CD8-positive, alpha-beta memory T cell (primary cell): Measurements from ENCODE around the gene ADK. TPM values are rescaled to one million over a fixed set of nuclear protein-coding genes. Genes with fewer than 3 reads are reported as not detected.
A peak's percentile ranks its signal among the peaks of the same experiment; 100 is the strongest.

ENCODE experiments used
- CTCF ChIA-PET: fragments of 350-600 bp; sonication (Branson Sonifier 250); formaldehyde crosslinking; loops from one replicate; lab custom pipeline; 2021; ENCODE audit warnings: antibody characterized with exemption; lab: Charles Lee
- POLR2A ChIA-PET: fragments of 350-600 bp; sonication (Branson Sonifier 250); formaldehyde crosslinking; loops from one replicate; lab custom pipeline; 2021; ENCODE audit warnings: antibody characterized with exemption; lab: Charles Lee
- DNase-seq, 5 donors: peaks; one replicate each; pipeline versions ENCODE4 v3.0.0 to v3.0.0-alpha.2; 2020 to 2022; ENCODE audit warnings: mixed read lengths in 1 of 5
- H3K27ac ChIP-seq: one replicate; pipeline ENCODE4 v1.7.0; 2013; ENCODE audit warnings: low read depth, mild to moderate bottlenecking, low read length, moderate library complexity
- H3K27me3 ChIP-seq: 2 replicates; pipeline ENCODE4 v1.7.0; 2013; ENCODE audit warnings: low read length, mild to moderate bottlenecking; ENCODE audit not compliant: insufficient read depth, poor library complexity, severe bottlenecking
- H3K36me3 ChIP-seq: 2 replicates; pipeline ENCODE4 v1.7.0; 2013; ENCODE audit warnings: mild to moderate bottlenecking, low read length, moderate library complexity; ENCODE audit not compliant: insufficient read depth
- H3K4me1 ChIP-seq: 2 replicates; pipeline ENCODE4 v1.7.0; 2013; ENCODE audit warnings: mild to moderate bottlenecking, low read length, moderate library complexity; ENCODE audit not compliant: insufficient read depth
- H3K4me3 ChIP-seq: 2 replicates; pipeline ENCODE4 v1.7.0; 2013; ENCODE audit warnings: mild to moderate bottlenecking, low read length
- H3K9me3 ChIP-seq: 2 replicates; pipeline ENCODE4 v1.7.0; 2013; ENCODE audit warnings: mild to moderate bottlenecking, low read length
- H3K27ac Mint-ChIP-seq, 8 donors: one replicate each; pipeline ENCODE4 v1.8.0; 2020 to 2021; ENCODE audit warnings: mixed read lengths in 8 of 8, mild to moderate bottlenecking in 6 of 8, inconsistent platforms in 3 of 8, moderate library complexity in 3 of 8
- H3K27me3 Mint-ChIP-seq, 2 donors: one replicate each; pipeline ENCODE4 v1.8.0; 2020 to 2021; ENCODE audit warnings: mixed read lengths in 2 of 2, mild to moderate bottlenecking in 1 of 2, moderate library complexity in 1 of 2
- H3K36me3 Mint-ChIP-seq, 3 donors: one replicate each; pipeline ENCODE4 v1.8.0; 2020 to 2021; ENCODE audit warnings: mixed read lengths in 3 of 3, inconsistent platforms in 1 of 3, mild to moderate bottlenecking in 1 of 3
- H3K4me1 Mint-ChIP-seq, 3 donors: one replicate each; pipeline ENCODE4 v1.8.0; 2020 to 2021; ENCODE audit warnings: mixed read lengths in 3 of 3, inconsistent platforms in 1 of 3, mild to moderate bottlenecking in 1 of 3
- H3K4me3 Mint-ChIP-seq, 7 donors: one replicate each; pipeline ENCODE4 v1.8.0; 2020 to 2021; ENCODE audit warnings: mixed read lengths in 7 of 7, mild to moderate bottlenecking in 6 of 7, moderate library complexity in 4 of 7, inconsistent platforms in 2 of 7
- H3K9me3 Mint-ChIP-seq, 5 donors: one replicate each; pipeline ENCODE4 v1.8.0; 2020 to 2022; ENCODE audit warnings: mixed read lengths in 5 of 5, mild to moderate bottlenecking in 3 of 5, moderate library complexity in 2 of 5, inconsistent platforms in 1 of 5
- polyA plus RNA-seq: library from polyadenylated mRNA; unstranded; fragments of 300-500 nt; fragmentation: Illumina TruSeq; gene quantifications from one replicate; pipeline ENCODE4 v1.2.3, GENCODE V29; 2021
- total RNA-seq, 2 experiments: library from RNA; stranded (reverse); gene quantifications; one replicate each; pipeline ENCODE4 v1.2.3, GENCODE V29; 2021

The ADK gene
- total and polyA plus RNA-seq, 3 experiments from 2014 or later: 54.1 to 65.1 (median 64.4) TPM

- no peak for DNase-seq
- no peak overlapping the region for H3K4me3 ChIP-seq
- H3K9me3 Mint-ChIP-seq: no peaks in the 10 kb centered on the region
- H3K36me3 ChIP-seq: no peaks in the 10 kb centered on the region
- H3K36me3 Mint-ChIP-seq: peaks cover 0 to 14% (median 10%) of the 10 kb centered on the region in 3 donors
- H3K9me3 ChIP-seq: no peaks in the 10 kb centered on the region
- peaks cover 2 to 7% (median 3%) of the 10 kb centered on the region in 3 donors for H3K4me1 Mint-ChIP-seq
- peak overlapping the region in 2 of 8 donors; percentile 16 to 54 for H3K27ac Mint-ChIP-seq
- H3K27ac ChIP-seq: no peak overlapping the region
- ChIA-PET CTCF (no interaction called here), POLR2A (no interaction called here)
- H3K4me3 Mint-ChIP-seq: no peak overlapping the region
- peaks cover 4% of the 10 kb centered on the region for H3K4me1 ChIP-seq
- no peaks in the 10 kb centered on the region for H3K27me3 Mint-ChIP-seq
- H3K27me3 ChIP-seq: no peaks in the 10 kb centered on the region
These were observed 283.0 kb downstream of the ADK start for GRCh38 chr10:74433993-74434392.

- H3K27me3 Mint-ChIP-seq: no peaks in the 10 kb centered on the region
- ChIA-PET POLR2A (no interaction called here), CTCF (no interaction called here)
- H3K9me3 Mint-ChIP-seq: no peaks in the 10 kb centered on the region
- H3K27ac Mint-ChIP-seq: no peak overlapping the region
- H3K27me3 ChIP-seq: no peaks in the 10 kb centered on the region
- peaks cover 8% of the 10 kb centered on the region for H3K4me1 ChIP-seq
- no peaks in the 10 kb centered on the region for H3K9me3 ChIP-seq
- H3K36me3 Mint-ChIP-seq: peaks cover 0 to 12% (median 10%) of the 10 kb centered on the region in 3 donors
- H3K4me3 Mint-ChIP-seq: no peak overlapping the region
- H3K36me3 ChIP-seq: no peaks in the 10 kb centered on the region
- DNase-seq: no peak
- no peak overlapping the region for H3K4me3 ChIP-seq
- peaks cover 4 to 7% (median 7%) of the 10 kb centered on the region in 3 donors for H3K4me1 Mint-ChIP-seq
- H3K27ac ChIP-seq: no peak overlapping the region
These were observed 283.5 kb downstream of the ADK start for GRCh38 chr10:74434547-74434946.

- Histone ChIP-seq H3K36me3 (no peaks in the 10 kb centered on the region), H3K4me1 (peaks cover 8% of the 10 kb centered on the region), H3K27ac (no peak overlapping the region), H3K4me3 (no peak overlapping the region), H3K9me3 (no peaks in the 10 kb centered on the region), H3K27me3 (no peaks in the 10 kb centered on the region)
- Mint-ChIP-seq H3K27ac (no peak overlapping the region), H3K9me3 (no peaks in the 10 kb centered on the region), H3K27me3 (no peaks in the 10 kb centered on the region), H3K4me3 (no peak overlapping the region), H3K4me1 (peaks cover 4 to 7% (median 7%) of the 10 kb centered on the region in 3 donors), H3K36me3 (peaks cover 0 to 8% (median 1%) of the 10 kb centered on the region in 3 donors)
- POLR2A ChIA-PET: no interaction called here
- CTCF ChIA-PET: no interaction called here
- DNase-seq: no peak
These were observed 285.6 kb downstream of the ADK start for GRCh38 chr10:74436523-74437170.

- Mint-ChIP-seq H3K9me3 (no peaks in the 10 kb centered on the region), H3K36me3 (peaks cover 2 to 6% (median 3%) of the 10 kb centered on the region in 3 donors), H3K27me3 (no peaks in the 10 kb centered on the region), H3K27ac (peak overlapping the region in 1 of 8 donors; percentile 27), H3K4me1 (peaks cover 4 to 7% (median 7%) of the 10 kb centered on the region in 3 donors), H3K4me3 (no peak overlapping the region)
- H3K9me3 ChIP-seq: no peaks in the 10 kb centered on the region
- ChIA-PET POLR2A (no interaction called here), CTCF (no interaction called here)
- no peaks in the 10 kb centered on the region for H3K36me3 ChIP-seq
- no peak overlapping the region for H3K4me3 ChIP-seq
- H3K27me3 ChIP-seq: no peaks in the 10 kb centered on the region
- H3K27ac ChIP-seq: no peak overlapping the region
- DNase-seq: no peak
- H3K4me1 ChIP-seq: peaks cover 8% of the 10 kb centered on the region
These were observed 286.8 kb downstream of the ADK start for GRCh38 chr10:74437822-74438221.

- POLR2A ChIA-PET: no interaction called here
- no peaks in the 10 kb centered on the region for H3K9me3 ChIP-seq
- H3K27me3 Mint-ChIP-seq: no peaks in the 10 kb centered on the region
- peaks cover 2 to 6% (median 3%) of the 10 kb centered on the region in 3 donors for H3K36me3 Mint-ChIP-seq
- H3K27me3 ChIP-seq: no peaks in the 10 kb centered on the region
- H3K4me1 ChIP-seq: peaks cover 8% of the 10 kb centered on the region
- no peak overlapping the region for H3K27ac ChIP-seq
- H3K9me3 Mint-ChIP-seq: no peaks in the 10 kb centered on the region
- CTCF ChIA-PET: no interaction called here
- no peak overlapping the region for H3K4me3 ChIP-seq
- H3K27ac Mint-ChIP-seq: peak overlapping the region in 1 of 8 donors; percentile 33
- peaks cover 4 to 12% (median 7%) of the 10 kb centered on the region in 3 donors for H3K4me1 Mint-ChIP-seq
- no peak overlapping the region for H3K4me3 Mint-ChIP-seq
- no peaks in the 10 kb centered on the region for H3K36me3 ChIP-seq
- DNase-seq: no peak
These were observed 288.2 kb downstream of the ADK start for GRCh38 chr10:74439213-74439612.

GRCh38 chr10:74445493-74445892 is 294.5 kb downstream of the ADK start:
- Histone ChIP-seq H3K27ac (no peak overlapping the region), H3K9me3 (no peaks in the 10 kb centered on the region), H3K27me3 (no peaks in the 10 kb centered on the region), H3K4me1 (no peaks in the 10 kb centered on the region), H3K36me3 (no peaks in the 10 kb centered on the region), H3K4me3 (no peak overlapping the region)
- H3K9me3 Mint-ChIP-seq: no peaks in the 10 kb centered on the region
- DNase-seq: peak in 1 of 5 donors; percentile 2
- H3K36me3 Mint-ChIP-seq: peaks cover 2 to 4% (median 3%) of the 10 kb centered on the region in 3 donors
- CTCF ChIA-PET: no interaction called here
- peaks cover 7 to 23% (median 14%) of the 10 kb centered on the region in 3 donors for H3K4me1 Mint-ChIP-seq
- no peaks in the 10 kb centered on the region for H3K27me3 Mint-ChIP-seq
- no peak overlapping the region for H3K4me3 Mint-ChIP-seq
- POLR2A ChIA-PET: interaction anchor here (0.6 kb wide), 1 partner anchor 150 kb away, joined by 3 read pairs; no protein-coding TSS in a partner anchor
- no peak overlapping the region for H3K27ac Mint-ChIP-seq

GRCh38 chr10:74450602-74451001 is 299.6 kb downstream of the ADK start:
- Histone ChIP-seq H3K4me3 (no peak overlapping the region), H3K27ac (no peak overlapping the region), H3K36me3 (no peaks in the 10 kb centered on the region), H3K27me3 (no peaks in the 10 kb centered on the region), H3K4me1 (no peaks in the 10 kb centered on the region), H3K9me3 (no peaks in the 10 kb centered on the region)
- no peak overlapping the region for H3K27ac Mint-ChIP-seq
- no peak for DNase-seq
- CTCF ChIA-PET: no interaction called here
- no peak overlapping the region for H3K4me3 Mint-ChIP-seq
- H3K27me3 Mint-ChIP-seq: no peaks in the 10 kb centered on the region
- POLR2A ChIA-PET: no interaction called here
- peaks cover 3 to 9% (median 5%) of the 10 kb centered on the region in 3 donors for H3K36me3 Mint-ChIP-seq
- peaks cover under 1 to 6% (median 1%) of the 10 kb centered on the region in 3 donors for H3K4me1 Mint-ChIP-seq
- H3K9me3 Mint-ChIP-seq: no peaks in the 10 kb centered on the region

- CTCF ChIA-PET: no interaction called here
- H3K27ac Mint-ChIP-seq: peak overlapping the region in 1 of 8 donors; percentile 7
These were observed 300.3 kb downstream of the ADK start for GRCh38 chr10:74451127-74451829.

More at GRCh38 chr10:74451127-74451829, 300.3 kb downstream of the ADK start:
- DNase-seq: no peak
- H3K9me3 Mint-ChIP-seq: peaks cover 0 to 5% (median 5%) of the 10 kb centered on the region in 5 donors
- Histone ChIP-seq H3K27me3 (no peaks in the 10 kb centered on the region), H3K36me3 (no peaks in the 10 kb centered on the region), H3K27ac (no peak overlapping the region), H3K4me1 (no peaks in the 10 kb centered on the region), H3K4me3 (no peak overlapping the region), H3K9me3 (no peaks in the 10 kb centered on the region)
- POLR2A ChIA-PET: no interaction called here
- H3K27me3 Mint-ChIP-seq: no peaks in the 10 kb centered on the region
- H3K36me3 Mint-ChIP-seq: peaks cover 6 to 15% (median 12%) of the 10 kb centered on the region in 3 donors
- no peak overlapping the region for H3K4me3 Mint-ChIP-seq
- peaks cover 0 to under 1% (median 0%) of the 10 kb centered on the region in 3 donors for H3K4me1 Mint-ChIP-seq
